Stimulated activated CD4-positive, alpha-beta T cell treated with anti-CD3 and anti-CD28 coated beads, Interleukin-12 subunit alpha, Interleukin-12 subunit beta, amount 100 ng/mL, for 48 hours (primary cell): ENCODE measurements around the gene TLCD2.
"Not testable (repeated sequence)": the region's sequence is repeated elsewhere in the genome, so short reads cannot be mapped to it uniquely, and the experiment has no call there.

ENCODE experiments used
- DNase-seq, 3 donors: peaks; one replicate each; pipeline ENCODE4 v3.0.0-alpha.2; 2020; ENCODE audit warnings: low read depth in 2 of 3, low spot score in 1 of 3

TLCD2 gene

DNA sequence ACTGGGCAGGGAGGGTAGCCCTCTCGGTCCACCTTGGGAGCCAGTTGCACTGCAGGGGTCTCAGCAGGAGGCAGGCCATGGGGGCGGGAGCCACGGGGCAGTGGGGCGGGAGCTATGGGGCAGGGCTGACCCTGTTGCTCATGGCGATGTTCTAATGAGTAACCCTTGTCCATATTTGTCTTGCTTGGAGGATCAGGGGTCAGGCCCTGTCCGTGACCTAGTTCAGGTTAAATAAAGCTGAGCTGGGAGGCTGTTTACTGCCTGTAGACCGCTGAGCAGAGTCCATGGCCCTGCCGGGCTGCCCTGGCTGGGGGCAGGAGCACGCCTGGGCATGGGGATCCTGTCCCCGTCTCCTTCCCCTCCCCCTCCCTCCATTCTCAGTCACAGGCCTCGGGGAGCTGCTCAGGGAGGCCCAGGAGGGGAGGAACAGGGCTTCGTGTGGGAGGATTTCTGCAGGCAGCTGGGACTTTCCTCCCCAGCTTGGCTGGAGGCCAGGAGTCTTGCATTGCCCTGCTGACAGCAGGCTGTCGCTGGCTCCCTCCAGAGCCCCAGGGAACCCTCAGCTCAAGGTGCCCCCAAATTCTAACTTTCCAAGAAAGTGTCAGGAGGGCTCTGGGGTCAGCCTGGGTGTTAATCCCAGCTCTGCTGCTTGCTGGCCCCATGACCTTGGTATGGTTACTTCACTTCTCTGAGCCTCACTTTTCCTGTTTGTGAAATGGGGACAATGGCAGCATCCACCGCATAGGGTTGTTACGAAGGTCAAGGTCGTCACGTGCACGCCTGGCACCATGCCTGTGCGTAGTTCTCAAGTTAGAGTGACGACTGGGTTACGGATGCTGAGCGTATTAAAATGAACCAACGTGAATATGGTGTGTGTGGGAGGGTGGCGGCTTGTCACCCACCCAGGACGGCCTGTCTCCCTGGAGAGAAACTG lies 26.4 kb upstream of the TLCD2 start:
- DNase-seq: peak in 2 of 3 donors; percentile 39 to 67

DNA sequence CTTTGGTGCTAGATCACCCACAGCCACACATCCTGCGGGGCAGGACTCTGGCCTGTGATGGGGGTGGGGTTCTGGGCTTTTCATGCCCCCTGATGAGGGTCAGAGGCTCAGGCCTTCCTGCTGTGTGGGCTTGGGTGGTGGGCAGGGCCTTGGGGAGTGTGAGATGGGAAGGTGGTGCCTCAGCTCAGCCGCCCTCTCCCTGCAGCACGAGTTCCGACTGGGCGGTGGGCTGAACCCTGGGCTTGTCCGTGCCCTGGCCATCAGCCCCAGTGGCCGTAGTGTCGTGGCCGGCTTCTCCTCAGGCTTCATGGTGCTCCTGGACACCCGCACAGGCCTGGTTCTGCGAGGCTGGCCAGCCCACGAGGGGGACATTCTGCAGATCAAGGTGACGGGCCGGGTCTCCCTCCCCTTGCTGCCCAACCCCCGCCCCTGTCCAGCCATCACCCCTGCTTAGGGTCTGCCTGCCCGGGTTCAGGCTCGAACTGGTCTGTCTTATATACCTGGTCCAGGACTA lies 25.7 kb upstream of the TLCD2 start:
- no peak for DNase-seq

DNA sequence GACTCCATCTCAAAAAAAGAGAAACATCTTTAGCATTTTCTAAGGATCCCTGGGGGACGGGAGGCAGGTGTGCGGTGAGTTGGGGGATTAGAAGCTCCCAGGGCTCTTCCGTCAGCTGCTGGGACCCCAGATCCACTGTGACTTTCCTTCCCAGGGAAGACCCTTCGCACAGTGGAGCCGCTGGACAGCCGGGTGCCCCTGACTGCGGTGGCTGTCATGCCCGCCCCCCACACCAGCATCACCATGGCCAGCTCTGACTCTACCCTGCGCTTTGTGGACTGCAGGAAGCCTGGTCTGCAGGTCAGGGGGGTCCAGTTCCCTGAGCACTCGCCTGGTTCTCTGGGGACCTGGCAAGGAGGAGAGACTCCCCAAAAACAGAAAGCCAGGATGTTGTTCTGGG lies 25.2 kb upstream of the TLCD2 start:
- DNase-seq: no peak

DNA sequence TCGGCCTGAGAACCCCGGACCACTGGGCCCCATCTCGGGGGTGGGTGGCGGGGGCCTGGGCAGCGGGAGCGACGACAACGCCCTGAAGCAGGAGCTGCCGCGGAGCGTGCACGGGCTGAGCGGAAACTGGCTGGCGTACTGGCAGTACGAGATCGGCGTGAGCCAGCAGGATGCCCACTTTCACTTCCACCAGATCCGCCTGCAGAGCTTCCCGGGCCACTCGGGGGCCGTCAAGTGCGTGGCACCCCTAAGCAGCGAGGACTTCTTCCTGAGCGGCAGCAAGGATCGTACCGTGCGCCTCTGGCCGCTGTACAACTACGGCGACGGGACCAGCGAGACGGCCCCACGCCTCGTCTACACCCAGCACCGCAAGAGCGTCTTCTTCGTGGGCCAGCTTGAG lies 23.6 kb upstream of the TLCD2 start:
- no peak for DNase-seq

DNA sequence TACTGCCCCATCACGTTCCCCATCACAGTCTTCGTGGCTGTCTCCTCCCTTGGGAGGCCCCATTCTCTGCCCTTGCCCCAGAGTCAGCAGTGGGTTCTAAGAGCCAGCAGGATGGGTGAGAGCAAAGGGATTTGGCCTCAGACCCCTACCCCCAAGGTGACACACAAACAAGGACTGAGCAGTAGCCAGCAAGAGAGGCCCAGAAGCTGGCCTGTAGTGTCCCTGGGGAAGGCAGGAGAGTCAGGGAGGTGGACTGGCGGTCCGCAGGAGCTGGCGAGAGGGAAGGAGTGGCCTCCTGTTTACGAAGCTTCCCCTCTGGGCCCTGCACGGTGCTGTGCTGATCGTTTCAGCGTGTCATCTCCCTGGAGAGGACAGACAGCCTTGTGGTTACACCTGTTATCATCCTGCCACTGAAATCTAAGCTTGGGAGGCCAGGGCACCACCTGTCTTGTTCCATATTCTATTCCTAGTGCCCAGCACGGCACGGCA lies 22.7 kb upstream of the TLCD2 start:
- DNase-seq: no peak

DNA sequence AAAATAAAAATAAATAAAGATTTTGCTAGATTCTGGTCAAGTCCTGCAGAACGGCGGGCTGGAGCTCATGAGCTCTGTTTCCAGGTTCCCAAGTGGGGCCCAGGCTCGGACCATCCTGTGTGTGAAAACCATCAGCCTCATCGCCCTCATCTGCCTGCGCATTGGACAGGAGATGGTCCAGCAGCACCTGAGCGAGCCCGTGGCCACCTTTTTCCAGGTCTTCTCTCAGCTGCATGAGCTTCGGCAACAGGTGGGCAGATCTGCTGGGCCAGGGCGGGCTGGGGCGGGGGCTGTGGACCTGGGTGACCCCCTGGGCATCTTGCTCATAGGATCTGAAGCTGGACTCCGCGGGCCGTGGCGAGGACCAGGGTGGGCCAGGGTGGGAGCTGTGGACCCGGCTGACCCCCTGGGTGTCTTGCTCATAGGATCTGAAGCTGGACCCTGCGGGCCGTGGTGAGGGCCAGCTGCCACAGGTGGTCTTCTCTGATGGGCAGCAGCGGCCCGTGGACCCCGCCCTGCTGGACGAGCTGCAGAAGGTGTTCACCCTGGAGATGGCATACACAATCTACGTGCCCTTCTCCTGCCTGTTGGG lies 22.2 kb upstream of the TLCD2 start:
- no peak for DNase-seq

DNA sequence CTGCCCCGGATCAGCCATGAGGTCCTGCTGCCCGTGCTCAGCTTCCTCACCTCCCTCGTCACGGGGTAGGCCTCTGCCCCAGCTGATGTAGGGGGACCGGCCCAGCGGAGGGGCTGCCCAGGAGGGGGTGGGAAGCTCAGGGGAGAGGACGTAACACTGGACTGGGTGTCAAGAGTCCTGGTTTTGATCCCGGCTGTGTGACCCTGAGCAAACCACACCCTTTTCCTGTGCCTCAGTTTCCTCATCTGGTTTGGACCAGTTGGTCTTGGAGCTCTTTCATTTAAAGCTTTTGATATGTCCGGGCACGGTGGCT lies 21.0 kb upstream of the TLCD2 start:
- no peak for DNase-seq

DNA sequence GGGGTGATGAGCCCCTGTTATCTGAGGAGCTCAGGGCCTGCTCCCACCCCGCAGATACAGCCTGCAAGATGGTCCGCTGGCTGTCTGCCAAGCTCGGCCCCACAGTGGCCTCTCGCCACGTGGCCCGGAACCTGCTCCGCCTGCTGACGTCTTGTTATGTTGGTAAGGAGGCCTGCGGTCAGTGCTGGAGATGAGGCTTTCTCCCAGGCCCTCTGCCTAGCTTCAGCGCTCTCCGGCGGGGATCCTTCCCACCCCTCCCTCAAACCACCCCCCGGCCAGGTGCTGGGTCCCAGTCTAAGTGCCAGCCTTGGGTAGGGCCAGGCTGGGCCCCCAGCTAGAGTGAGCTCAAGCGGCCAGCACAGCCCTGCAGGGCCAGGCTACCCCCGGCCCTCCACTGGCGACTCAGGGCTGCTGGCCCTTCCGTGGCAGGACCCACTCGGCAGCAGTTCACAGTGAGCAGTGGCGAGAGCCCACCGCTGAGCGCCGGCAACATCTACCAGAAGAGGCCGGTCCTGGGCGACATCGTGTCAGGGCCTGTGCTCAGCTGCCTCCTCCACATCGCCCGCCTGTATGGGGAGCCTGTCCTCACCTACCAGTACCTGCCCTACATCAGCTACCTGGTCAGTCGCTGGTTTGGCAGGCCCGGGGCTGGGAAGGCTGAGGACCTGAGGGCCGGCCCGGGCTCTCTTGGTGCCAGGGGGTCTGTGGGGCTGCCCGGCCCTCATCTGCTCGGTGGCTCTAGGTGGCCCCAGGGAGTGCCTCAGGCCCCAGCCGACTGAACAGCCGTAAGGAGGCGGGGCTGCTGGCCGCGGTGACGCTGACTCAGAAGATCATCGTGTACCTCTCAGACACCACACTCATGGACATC lies 20.4 kb upstream of the TLCD2 start:
- no peak for DNase-seq

DNA sequence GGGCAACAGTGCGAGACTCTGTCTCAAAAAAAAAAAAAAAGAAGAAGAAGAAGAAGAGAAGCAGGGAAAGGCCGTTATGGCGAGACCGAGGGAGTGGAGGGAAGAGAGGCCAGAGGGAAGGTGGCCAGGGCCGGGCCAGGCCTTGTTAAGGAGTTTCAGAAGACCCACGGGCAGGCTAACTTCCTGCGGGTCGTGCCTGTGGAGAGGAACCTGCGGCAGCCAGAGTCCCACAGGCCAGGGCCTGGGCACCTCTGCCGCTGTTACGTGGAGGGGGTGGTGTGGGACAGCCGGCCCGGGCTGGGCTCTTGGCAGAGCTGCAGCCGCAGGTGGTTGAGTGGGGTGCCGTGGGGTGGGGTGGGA lies 19.8 kb upstream of the TLCD2 start:
- no peak for DNase-seq

DNA sequence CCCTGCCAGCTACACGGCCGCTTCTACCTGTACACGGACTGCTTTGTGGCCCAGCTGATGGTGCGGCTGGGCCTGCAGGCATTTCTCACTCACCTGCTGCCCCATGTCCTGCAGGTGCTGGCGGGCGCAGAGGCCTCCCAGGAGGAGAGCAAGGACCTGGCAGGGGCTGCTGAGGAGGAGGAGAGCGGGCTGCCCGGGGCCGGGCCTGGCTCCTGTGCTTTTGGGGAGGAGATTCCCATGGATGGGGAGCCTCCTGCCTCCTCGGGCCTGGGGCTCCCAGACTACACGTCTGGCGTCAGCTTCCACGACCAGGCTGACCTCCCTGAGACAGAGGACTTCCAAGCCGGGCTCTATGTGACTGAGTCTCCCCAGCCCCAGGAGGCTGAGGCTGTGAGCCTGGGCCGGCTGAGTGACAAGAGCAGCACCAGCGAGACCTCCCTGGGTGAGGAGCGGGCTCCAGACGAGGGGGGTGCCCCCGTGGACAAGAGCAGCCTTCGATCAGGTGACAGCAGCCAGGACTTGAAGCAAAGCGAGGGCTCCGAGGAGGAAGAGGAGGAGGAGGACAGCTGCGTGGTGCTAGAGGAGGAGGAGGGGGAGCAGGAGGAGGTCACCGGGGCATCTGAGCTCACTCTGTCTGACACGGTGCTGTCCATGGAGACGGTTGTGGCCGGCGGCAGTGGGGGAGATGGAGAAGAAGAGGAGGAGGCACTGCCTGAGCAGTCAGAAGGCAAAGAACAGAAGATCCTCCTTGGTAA lies 17.9 kb upstream of the TLCD2 start:
- no peak for DNase-seq

DNA sequence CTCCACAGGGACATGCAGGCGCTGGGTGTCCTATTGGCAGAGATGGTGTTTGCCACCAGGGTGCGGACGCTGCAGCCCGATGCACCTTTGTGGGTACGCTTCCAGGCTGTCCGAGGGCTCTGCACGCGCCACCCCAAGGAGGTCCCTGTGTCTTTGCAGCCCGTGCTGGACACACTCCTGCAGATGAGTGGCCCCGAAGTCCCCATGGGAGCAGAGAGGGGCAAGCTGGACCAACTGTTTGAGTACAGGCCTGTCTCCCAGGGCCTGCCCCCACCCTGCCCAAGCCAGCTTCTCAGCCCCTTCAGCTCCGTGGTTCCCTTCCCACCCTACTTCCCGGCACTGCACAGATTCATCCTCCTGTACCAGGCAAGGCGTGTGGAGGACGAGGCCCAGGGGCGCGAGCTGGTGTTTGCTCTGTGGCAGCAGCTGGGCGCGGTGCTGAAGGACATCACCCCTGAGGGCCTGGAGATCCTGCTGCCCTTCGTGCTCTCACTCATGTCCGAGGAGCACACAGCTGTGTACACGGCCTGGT lies 17.1 kb upstream of the TLCD2 start:
- DNase-seq: no peak

DNA sequence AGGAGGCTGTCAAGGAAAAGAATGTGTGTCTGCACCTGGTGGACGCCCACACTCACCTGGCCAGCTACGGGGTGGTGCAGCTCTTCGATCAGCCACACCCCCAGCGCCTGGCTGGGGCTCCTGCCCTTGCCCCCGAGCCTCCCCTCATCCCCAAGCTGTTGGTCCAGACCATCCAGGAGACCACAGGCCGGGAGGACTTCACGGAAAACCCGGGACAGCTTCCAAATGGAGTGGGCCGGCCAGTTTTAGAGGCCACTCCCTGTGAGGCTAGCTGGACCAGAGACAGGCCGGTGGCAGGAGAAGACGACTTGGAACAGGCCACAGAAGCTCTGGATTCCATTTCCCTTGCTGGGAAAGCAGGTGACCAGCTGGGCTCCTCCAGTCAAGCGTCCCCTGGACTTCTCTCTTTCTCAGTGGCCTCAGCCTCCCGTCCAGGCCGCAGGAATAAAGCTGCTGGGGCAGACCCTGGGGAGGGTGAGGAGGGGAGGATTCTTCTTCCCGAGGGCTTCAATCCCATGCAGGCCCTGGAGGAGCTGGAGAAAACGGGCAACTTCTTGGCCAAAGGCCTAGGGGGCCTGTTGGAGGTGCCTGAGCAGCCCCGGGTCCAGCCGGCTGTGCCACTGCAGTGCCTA lies 16.6 kb upstream of the TLCD2 start:
- no peak for DNase-seq

DNA sequence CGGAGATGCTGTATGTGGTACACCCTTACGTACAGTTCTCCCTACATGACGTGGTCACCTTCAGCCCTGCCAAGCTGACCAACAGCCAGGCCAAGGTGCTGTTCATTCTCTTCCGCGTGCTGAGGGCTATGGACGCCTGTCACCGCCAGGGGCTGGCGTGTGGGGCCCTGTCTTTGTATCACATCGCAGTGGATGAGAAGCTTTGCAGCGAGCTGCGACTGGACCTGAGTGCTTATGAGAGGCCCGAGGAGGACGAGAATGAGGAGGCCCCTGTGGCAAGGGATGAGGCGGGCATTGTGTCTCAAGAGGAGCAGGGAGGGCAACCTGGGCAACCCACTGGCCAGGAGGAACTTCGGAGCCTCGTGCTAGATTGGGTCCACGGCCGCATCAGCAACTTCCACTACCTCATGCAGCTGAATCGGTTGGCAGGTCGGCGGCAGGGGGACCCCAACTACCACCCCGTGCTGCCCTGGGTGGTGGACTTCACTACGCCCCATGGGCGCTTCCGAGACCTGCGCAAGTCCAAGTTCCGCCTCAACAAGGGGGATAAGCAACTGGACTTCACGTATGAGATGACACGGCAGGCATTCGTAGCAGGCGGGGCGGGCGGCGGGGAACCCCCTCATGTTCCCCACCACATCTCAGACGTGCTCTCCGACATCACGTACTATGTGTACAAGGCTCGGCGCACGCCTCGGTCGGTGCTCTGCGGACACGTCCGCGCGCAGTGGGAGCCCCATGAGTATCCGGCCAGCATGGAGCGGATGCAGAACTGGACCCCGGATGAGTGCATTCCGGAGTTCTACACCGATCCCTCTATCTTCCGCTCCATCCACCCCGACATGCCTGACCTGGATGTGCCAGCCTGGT lies 15.7 kb upstream of the TLCD2 start:
- DNase-seq: no peak

DNA sequence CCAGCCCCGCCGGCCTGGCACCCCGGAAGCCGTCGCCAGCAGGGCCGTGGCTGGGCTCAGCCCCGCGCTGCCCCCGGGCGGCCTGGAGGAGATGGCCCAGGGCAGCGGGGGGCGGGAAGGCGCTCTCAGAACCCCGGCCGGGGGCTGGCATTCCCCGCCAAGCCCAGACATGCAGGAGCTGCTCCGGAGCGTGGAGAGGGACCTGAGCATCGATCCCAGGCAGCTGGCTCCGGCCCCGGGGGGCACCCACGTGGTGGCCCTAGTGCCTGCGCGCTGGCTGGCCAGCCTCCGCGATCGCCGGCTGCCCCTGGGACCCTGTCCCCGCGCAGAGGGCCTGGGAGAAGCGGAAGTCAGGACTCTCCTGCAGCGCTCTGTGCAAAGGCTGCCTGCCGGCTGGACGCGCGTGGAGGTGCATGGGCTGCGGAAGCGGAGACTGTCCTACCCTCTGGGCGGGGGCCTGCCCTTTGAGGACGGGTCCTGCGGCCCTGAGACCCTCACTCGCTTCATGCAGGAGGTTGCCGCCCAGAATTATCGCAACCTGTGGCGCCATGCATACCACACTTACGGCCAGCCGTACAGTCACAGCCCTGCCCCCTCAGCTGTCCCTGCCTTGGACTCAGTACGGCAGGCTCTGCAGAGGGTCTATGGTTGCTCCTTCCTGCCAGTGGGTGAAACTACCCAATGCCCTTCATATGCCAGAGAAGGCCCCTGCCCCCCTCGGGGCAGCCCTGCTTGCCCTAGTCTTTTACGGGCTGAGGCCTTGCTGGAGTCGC lies 14.9 kb upstream of the TLCD2 start:
- DNase-seq: no peak

DNA sequence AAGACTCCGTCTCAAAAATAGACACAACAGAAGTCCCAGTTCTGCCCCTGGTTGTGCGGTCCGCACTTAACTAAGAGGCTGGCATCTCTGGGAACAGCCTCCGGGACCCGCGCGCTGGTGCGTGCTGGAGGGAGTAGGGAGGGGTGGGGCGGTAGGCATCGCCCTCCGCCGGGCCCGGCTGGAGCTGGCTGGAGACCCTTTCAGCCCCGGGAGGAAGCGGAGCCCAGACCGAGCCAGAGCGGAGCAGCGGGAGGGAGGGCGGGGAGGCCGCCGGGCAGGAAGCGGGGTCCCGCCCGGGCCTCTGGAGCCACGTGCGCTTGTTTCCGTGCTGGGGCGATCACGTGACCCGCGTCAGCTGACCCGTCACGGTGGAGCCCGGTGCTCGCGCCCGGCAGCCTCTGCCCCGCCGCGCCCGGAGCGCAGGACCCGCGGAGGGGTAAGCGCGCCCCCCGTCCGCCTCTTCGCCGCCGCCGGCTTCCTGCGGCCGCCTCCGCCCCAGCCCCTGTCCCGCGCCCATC lies 14.2 kb upstream of the TLCD2 start, which contains the start of gene WDR81:
Gene WDR81, plus strand, starts transcription at position 354 of the 518 bp plus-strand sequence. CDS start 256 bp downstream, outside the sequence.
- DNase-seq: peak; percentile 73 to 85 (median 78)

DNA sequence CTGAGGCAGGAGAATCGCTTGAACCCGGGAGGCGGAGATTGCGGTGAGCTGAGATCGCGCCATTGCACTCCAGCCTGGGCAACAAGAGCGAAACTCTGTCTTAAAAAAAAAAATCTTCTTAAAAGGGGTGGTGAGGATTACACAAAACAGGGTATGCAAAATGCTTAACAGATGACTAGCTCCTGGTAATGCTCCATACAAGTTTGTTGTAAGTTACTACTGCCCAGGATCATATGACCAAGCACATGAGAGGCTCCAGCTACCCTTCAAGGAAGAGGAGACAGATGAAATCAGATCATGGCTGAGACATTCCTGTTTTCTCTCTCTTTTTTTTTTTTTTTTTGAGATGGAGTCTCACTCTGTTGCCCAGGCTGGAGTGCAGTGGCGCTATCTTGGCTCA lies 11.8 kb upstream of the TLCD2 start:
- not testable (repeated sequence) for DNase-seq

DNA sequence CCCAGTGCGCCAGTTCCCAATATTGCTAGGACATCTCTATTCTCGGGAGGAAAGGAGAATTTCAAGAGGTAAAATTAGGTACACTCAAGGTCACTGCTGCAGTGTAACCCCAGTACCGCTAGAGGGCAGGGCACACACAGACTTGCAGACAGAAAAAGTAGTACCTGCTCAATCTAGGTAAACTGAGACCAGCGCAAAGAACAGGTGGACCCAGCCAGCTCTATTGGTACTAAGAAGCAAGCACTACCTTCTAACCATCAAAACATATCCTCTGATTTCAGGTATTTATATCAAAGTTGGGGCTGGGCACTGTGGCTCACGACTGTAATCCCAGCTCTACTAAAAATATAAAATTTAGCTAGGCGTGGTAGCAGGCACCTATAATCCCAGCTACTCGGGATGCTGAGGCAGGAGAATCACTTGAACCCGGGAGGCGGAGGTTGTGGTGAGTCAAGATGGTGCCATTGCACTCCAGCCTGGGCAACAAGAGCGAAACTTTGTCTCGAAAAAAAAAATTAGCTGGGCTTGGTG lies 10.7 kb upstream of the TLCD2 start:
- peak in 2 of 3 donors; percentile 59 to 76 for DNase-seq
